Naive thymus-derived CD8-positive, alpha-beta T cell (primary cell): ENCODE measurements around the gene BUD23. TPM values are rescaled to one million over a fixed set of nuclear protein-coding genes. Genes with fewer than 3 reads are reported as not detected.

Experiments used
- ATAC-seq, 2 donors: fragments of 150-1000 bp; cut with Tn5 transposase in 1 of 2; sonication (Bioruptor Pico), chemical (Tn5 transposase) in 1 of 2; 1 replicate in 1 of 2; 2 replicates in 1 of 2; pipeline ENCODE4 v1.10.0; 2021; ENCODE audit warnings: mild to moderate bottlenecking in 2 of 2, moderate library complexity in 2 of 2
- POLR2A ChIA-PET: fragments of 350-600 bp; sonication (Branson Sonifier 250); formaldehyde crosslinking; loops from one replicate; lab custom pipeline; 2021; ENCODE audit warnings: antibody characterized with exemption; lab: Charles Lee
- DNase-seq, 10 donors: peaks; one replicate each; pipeline versions ENCODE4 v3.0.0 to v3.0.0-alpha.2; 2020 to 2022
- H3K27ac Mint-ChIP-seq, 10 donors: one replicate each; pipeline ENCODE4 v1.8.0; 2020 to 2022; ENCODE audit warnings: mild to moderate bottlenecking in 10 of 10, mixed read lengths in 10 of 10, moderate library complexity in 4 of 10, inconsistent platforms in 1 of 10
- H3K27me3 Mint-ChIP-seq, 5 donors: one replicate each; pipeline ENCODE4 v1.8.0; 2021 to 2022; ENCODE audit warnings: mixed read lengths in 5 of 5
- H3K36me3 Mint-ChIP-seq, 3 donors: one replicate each; pipeline ENCODE4 v1.8.0; 2020 to 2022; ENCODE audit warnings: mixed read lengths in 3 of 3, mild to moderate bottlenecking in 2 of 3, inconsistent platforms in 1 of 3
- H3K4me1 Mint-ChIP-seq, 4 donors: one replicate each; pipeline ENCODE4 v1.8.0; 2021 to 2022; ENCODE audit warnings: mixed read lengths in 4 of 4
- H3K4me3 Mint-ChIP-seq, 10 donors: one replicate each; pipeline ENCODE4 v1.8.0; 2020 to 2022; ENCODE audit warnings: mild to moderate bottlenecking in 10 of 10, mixed read lengths in 10 of 10, moderate library complexity in 6 of 10, inconsistent platforms in 1 of 10
- H3K9me3 Mint-ChIP-seq, 9 donors: one replicate each; pipeline ENCODE4 v1.8.0; 2020 to 2022; ENCODE audit warnings: mixed read lengths in 9 of 9, mild to moderate bottlenecking in 3 of 9, inconsistent platforms in 1 of 9, moderate library complexity in 1 of 9
- polyA plus RNA-seq, 3 donors: library from polyadenylated mRNA; unstranded; fragments of 300-500 nt; fragmentation: Illumina TruSeq; gene quantifications; one replicate each; pipeline ENCODE4 v1.2.3, GENCODE V29; 2021
- total RNA-seq, 8 experiments: library from RNA in 2 of 8; stranded (reverse) in 2 of 8; gene quantifications; one replicate each; pipeline ENCODE4 v1.2.3 and lab custom pipeline; 2021 to 2026

BUD23 gene
- total and polyA plus RNA-seq, 5 experiments from 2014 or later, result 67.2 to 139 (median 123) TPM

GRCh38 chr7:73723813-73724212 is 40.4 kb downstream of the BUD23 start:
- Mint-ChIP-seq H3K9me3 (no peaks in the 10 kb centered on the region), H3K27me3 (peaks cover 2 to 16% (median 10%) of the 10 kb centered on the region in 5 donors), H3K4me3 (no peak overlapping the region), H3K4me1 (peaks cover 4 to 8% (median 5%) of the 10 kb centered on the region in 4 donors), H3K36me3 (no peaks in the 10 kb centered on the region), H3K27ac (no peak overlapping the region)
- POLR2A ChIA-PET, result interaction anchor here (1.0 kb wide), 1 partner anchor 15 kb away, joined by 5 read pairs; the partner anchor contains the start of gene ABHD11
- no peak for DNase-seq
- no peak for ATAC-seq

DNA sequence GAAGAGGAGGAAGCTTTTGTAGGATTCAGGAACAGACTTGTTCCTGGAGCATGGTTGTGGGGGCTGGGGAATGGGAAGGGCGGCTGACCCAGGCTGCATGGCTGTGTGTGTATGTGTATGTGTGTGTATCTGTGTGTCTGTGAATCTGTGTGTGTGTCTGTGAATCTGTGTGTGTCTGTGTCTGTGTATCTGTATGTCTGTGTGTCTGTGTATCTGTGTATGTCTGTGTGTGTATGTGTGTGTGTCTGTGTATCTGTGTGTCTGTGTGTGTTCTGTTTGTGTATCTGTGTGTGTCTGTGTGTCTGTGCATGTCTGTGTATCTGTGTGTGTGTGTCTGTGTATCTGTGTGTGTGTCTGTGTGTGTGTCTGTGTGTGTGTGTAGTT is 42.7 kb downstream of the BUD23 start:
- POLR2A ChIA-PET, result interaction anchor here (1.2 to 1.4 kb wide), 2 partner anchors 9 to 119 kb away, joined by 3 to 6 read pairs; no protein-coding TSS in a partner anchor
- H3K4me3 Mint-ChIP-seq, result no peak overlapping the region
- peak; percentile 11 to 18 for ATAC-seq
- no peaks in the 10 kb centered on the region for H3K4me1 Mint-ChIP-seq
- no peaks in the 10 kb centered on the region for H3K9me3 Mint-ChIP-seq
- no peak overlapping the region for H3K27ac Mint-ChIP-seq
- H3K27me3 Mint-ChIP-seq, result peaks cover 2 to 16% (median 9%) of the 10 kb centered on the region in 5 donors
- no peaks in the 10 kb centered on the region for H3K36me3 Mint-ChIP-seq
- DNase-seq, result no peak

DNA sequence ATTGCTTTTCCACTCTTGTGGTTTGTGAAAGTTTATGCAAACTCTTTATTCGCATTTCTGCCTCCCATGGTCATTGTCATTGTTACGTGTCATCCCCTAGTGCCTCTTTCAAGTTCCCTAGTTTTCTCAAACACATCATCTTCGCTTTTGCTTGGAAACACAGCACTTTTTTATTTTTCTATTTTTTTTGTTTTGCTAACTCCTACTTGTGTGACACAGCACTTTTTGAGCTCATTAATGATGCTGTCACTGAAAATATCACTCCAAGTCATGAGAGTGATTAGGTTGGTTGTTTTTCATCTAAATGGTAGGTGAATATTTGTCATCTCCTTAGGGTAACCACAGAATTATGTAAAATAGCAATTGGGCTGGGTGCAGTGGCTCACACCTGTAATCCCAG is 44.6 kb downstream of the BUD23 start:
- H3K36me3 Mint-ChIP-seq, result no peaks in the 10 kb centered on the region
- peaks cover 2 to 17% (median 9%) of the 10 kb centered on the region in 5 donors for H3K27me3 Mint-ChIP-seq
- DNase-seq (no peak), ATAC-seq (no peak)
- H3K9me3 Mint-ChIP-seq, result no peaks in the 10 kb centered on the region
- POLR2A ChIA-PET, result no interaction called here
- no peak overlapping the region for H3K4me3 Mint-ChIP-seq
- H3K4me1 Mint-ChIP-seq, result no peaks in the 10 kb centered on the region
- H3K27ac Mint-ChIP-seq, result peak overlapping the region in 1 of 10 donors; percentile 22

DNA sequence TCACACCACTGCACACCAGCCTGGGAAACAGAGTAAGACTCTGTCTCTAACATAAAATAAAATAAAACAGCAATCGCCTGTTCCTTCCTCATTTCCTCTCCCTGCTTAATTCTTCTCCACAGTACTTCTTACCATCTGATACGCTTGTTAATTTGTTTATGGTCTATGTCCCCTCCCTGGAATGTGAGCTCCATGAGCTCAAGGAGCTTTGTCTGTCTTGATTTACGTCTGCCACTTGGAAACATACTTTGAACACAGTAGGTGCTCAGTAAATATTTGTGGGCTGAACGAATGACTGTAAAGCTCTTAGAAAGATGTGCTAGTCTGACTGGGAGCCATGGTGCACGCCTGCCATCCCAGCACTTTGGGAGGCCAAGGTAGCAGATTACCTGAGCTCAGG is 45.2 kb downstream of the BUD23 start:
- Mint-ChIP-seq H3K36me3 (no peaks in the 10 kb centered on the region), H3K9me3 (no peaks in the 10 kb centered on the region), H3K27me3 (peaks cover 2 to 17% (median 9%) of the 10 kb centered on the region in 5 donors), H3K4me3 (no peak overlapping the region), H3K27ac (no peak overlapping the region), H3K4me1 (no peaks in the 10 kb centered on the region)
- no peak for DNase-seq
- no peak for ATAC-seq
- POLR2A ChIA-PET, result no interaction called here

- POLR2A ChIA-PET, result no interaction called here
- peaks cover 2 to 14% (median 9%) of the 10 kb centered on the region in 5 donors for H3K27me3 Mint-ChIP-seq
- DNase-seq, result no peak
- no peaks in the 10 kb centered on the region for H3K36me3 Mint-ChIP-seq
- no peak for ATAC-seq
- no peak overlapping the region for H3K4me3 Mint-ChIP-seq
- peaks cover 3 to 8% (median 6%) of the 10 kb centered on the region in 4 donors for H3K4me1 Mint-ChIP-seq
- no peak overlapping the region for H3K27ac Mint-ChIP-seq
- H3K9me3 Mint-ChIP-seq, result no peaks in the 10 kb centered on the region
Measured at GRCh38 chr7:73730485-73730884, 47.1 kb downstream of the BUD23 start.

DNA sequence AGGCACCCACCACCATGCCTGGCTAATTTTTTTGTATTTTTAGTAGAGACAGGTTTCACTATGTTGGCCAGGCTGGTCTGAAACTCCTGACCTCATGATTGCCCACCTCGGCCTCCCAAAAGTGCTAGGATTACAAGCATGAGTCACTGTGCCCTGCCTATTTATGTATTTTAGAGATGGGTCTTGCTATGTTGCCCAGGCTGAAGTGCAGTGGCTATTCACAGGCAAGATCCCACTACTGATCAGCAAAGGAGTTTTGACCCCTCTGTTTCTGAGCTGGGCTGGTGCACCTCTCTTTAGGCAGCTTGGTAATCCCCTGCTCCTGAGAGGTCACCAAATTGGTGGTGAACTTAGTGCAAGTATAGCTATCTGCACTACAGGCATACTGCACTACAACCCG is 49.0 kb downstream of the BUD23 start:
- Mint-ChIP-seq H3K27me3 (peaks cover 2 to 14% (median 9%) of the 10 kb centered on the region in 5 donors), H3K4me3 (no peak overlapping the region), H3K36me3 (peaks cover 0 to 5% (median 0%) of the 10 kb centered on the region in 3 donors), H3K9me3 (no peaks in the 10 kb centered on the region), H3K4me1 (peaks cover 3 to 10% (median 9%) of the 10 kb centered on the region in 4 donors), H3K27ac (no peak overlapping the region)
- DNase-seq, result no peak
- POLR2A ChIA-PET, result no interaction called here
- no peak for ATAC-seq

- ATAC-seq, result peak; percentile 39 to 49
- H3K27ac Mint-ChIP-seq, result peak overlapping the region in 9 of 10 donors; percentile 54 to 96 (median 72)
- peaks cover 5 to 23% (median 18%) of the 10 kb centered on the region in 4 donors for H3K4me1 Mint-ChIP-seq
- H3K27me3 Mint-ChIP-seq, result peaks cover 0 to 5% (median 0%) of the 10 kb centered on the region in 5 donors
- H3K36me3 Mint-ChIP-seq, result peaks cover 0 to 5% (median 0%) of the 10 kb centered on the region in 3 donors
- peak; percentile 59 to 91 (median 76) for DNase-seq
- H3K4me3 Mint-ChIP-seq, result peak overlapping the region in 3 of 10 donors; percentile 0 to 49 (median 3)
- no peaks in the 10 kb centered on the region for H3K9me3 Mint-ChIP-seq
- POLR2A ChIA-PET, result interaction anchor here (0.6 to 1.1 kb wide), 3 partner anchors 9 to 199 kb away, joined by 3 to 6 read pairs (median 3); no protein-coding TSS in a partner anchor
Measured at GRCh38 chr7:73734619-73735527, 51.5 kb downstream of the BUD23 start.

GRCh38 chr7:73735528-73735905 is 52.1 kb downstream of the BUD23 start:
- no peaks in the 10 kb centered on the region for H3K9me3 Mint-ChIP-seq
- H3K4me1 Mint-ChIP-seq, result peaks cover 5 to 23% (median 19%) of the 10 kb centered on the region in 4 donors
- DNase-seq (no peak), ATAC-seq (no peak)
- H3K27me3 Mint-ChIP-seq, result peaks cover 0 to 2% (median 0%) of the 10 kb centered on the region in 5 donors
- POLR2A ChIA-PET, result interaction anchor here (1.0 to 1.1 kb wide), 2 partner anchors 9 to 160 kb away, joined by 3 read pairs; no protein-coding TSS in a partner anchor
- H3K27ac Mint-ChIP-seq, result no peak overlapping the region
- H3K4me3 Mint-ChIP-seq, result no peak overlapping the region
- H3K36me3 Mint-ChIP-seq, result peaks cover 0 to 5% (median 0%) of the 10 kb centered on the region in 3 donors

DNA sequence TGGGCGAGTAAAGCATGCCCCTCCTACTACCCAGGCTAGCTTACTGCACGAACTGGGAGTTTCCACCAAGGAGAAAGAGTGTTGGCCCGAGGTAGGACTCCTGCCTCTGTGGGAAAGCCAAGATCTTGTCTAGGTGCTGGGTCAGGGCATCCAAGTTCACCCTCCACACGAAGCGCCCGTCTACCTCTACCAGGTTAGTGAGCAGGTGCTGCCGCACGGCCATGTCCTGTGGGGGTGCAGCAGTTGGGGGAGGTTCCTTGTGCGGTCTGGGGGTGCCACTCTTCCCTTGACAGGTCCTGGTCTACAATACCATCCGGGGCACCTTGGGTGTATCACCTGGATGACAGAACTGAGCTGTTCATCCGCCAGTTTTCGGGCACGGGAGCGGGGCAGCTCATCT is 53.5 kb downstream of the BUD23 start:
- Mint-ChIP-seq H3K27ac (peak overlapping the region in 3 of 10 donors; percentile 3 to 53 (median 40)), H3K27me3 (no peaks in the 10 kb centered on the region), H3K4me1 (peaks cover 5 to 23% (median 19%) of the 10 kb centered on the region in 4 donors), H3K9me3 (no peaks in the 10 kb centered on the region), H3K36me3 (peaks cover 0 to 5% (median 0%) of the 10 kb centered on the region in 3 donors), H3K4me3 (peak overlapping the region in 7 of 10 donors; percentile 27 to 92 (median 88))
- ATAC-seq (no peak), DNase-seq (no peak)
- POLR2A ChIA-PET, result no interaction called here

- DNase-seq (no peak), ATAC-seq (no peak)
- peak overlapping the region; percentile 88 to 95 (median 92) for H3K4me3 Mint-ChIP-seq
- POLR2A ChIA-PET, result interaction anchor here (1.3 to 2.1 kb wide), 5 partner anchors 14 to 216 kb away, joined by 5 to 10 read pairs (median 6); partner anchors contain the start of genes BAZ1B and BCL7B
- peak overlapping the region; percentile 76 to 98 (median 92) for H3K27ac Mint-ChIP-seq
- no peaks in the 10 kb centered on the region for H3K9me3 Mint-ChIP-seq
- H3K4me1 Mint-ChIP-seq, result peaks cover 5 to 23% (median 19%) of the 10 kb centered on the region in 4 donors
- H3K36me3 Mint-ChIP-seq, result peaks cover 0 to 5% (median 0%) of the 10 kb centered on the region in 3 donors
- no peaks in the 10 kb centered on the region for H3K27me3 Mint-ChIP-seq
Measured at GRCh38 chr7:73737491-73738219, 54.3 kb downstream of the BUD23 start.

- ATAC-seq, result peak in 1 of 2 donors; percentile 9
- Mint-ChIP-seq H3K4me3 (peak overlapping the region; percentile 88 to 95 (median 92)), H3K4me1 (peaks cover 5 to 23% (median 19%) of the 10 kb centered on the region in 4 donors), H3K27me3 (no peaks in the 10 kb centered on the region), H3K9me3 (no peaks in the 10 kb centered on the region), H3K36me3 (peaks cover 0 to 5% (median 0%) of the 10 kb centered on the region in 3 donors), H3K27ac (peak overlapping the region; percentile 76 to 98 (median 92))
- peak in 9 of 10 donors; percentile 43 to 77 (median 55) for DNase-seq
- POLR2A ChIA-PET, result interaction anchor here (1.3 to 2.1 kb wide), 7 partner anchors 15 to 217 kb away, joined by 5 to 10 read pairs (median 5); partner anchors contain the start of genes BAZ1B and BCL7B
Measured at GRCh38 chr7:73738220-73738611, 54.8 kb downstream of the BUD23 start.
